ENCODE measurements around the gene KIF18B. TPM values are rescaled to one million over a fixed set of nuclear protein-coding genes. Genes with fewer than 3 reads are reported as not detected.

The KIF18B gene
- total and polyA plus RNA-seq, 10 of the 15 experiments (the other 5 are each of a cell fraction or from before 2014, with no cell fraction given): 2.8 to 46.2 (median 20.5) TPM

DNA sequence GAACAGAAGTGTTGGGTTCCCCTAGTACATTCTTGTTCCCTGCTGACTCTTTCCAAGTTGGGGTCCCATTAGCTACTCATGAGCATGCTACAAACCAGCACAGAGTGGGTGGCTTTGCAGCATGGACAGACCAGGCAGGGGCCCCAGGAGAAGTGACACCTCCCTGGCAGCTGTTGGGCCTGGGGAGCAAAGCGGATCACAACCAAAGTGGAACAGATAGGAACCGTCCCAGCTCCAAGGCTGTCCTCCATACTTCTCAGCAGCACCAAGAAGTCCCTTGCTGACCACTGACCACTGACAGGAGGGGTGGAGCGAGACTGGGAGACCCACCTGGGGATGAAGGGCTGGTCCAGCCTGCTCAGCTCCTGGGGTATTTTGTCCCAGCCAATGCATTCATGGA lies 19.9 kb downstream of the KIF18B start:
- FAIRE-seq (no peak), ATAC-seq (no peak), DNase-seq (ENCODE audit: low read depth, low spot score) (no peak)
- no peak overlapping the region for H3K27ac ChIP-seq (ENCODE audit: control insufficient read depth, insufficient read depth)
- intact Hi-C loops (cut with micrococcal nuclease; ENCODE audit: unreplicated experiment): no loop called here
- H3K9me3 ChIP-seq (replicated peaks; ENCODE audit: control insufficient read depth, insufficient read depth, low read length): no peaks in the 10 kb centered on the region
- 92% methylated on average over 3 of the region's 3 CpGs for WGBS (ENCODE audit: insufficient coverage, insufficient replicate concordance, low lambda C conversion rate, missing lambda C conversion rate)
- no peaks in the 10 kb centered on the region for H3K79me2 ChIP-seq (ENCODE audit: control insufficient read depth, insufficient read depth, low read length)
- H3K36me3 ChIP-seq (ENCODE audit: control insufficient read depth in 2 of 2, insufficient read depth in 2 of 2, low read length in 1 of 2): peaks cover 42 to 45% of the 10 kb centered on the region in 2 experiments
- ChIA-PET RAD21 (ENCODE audit: unreplicated experiment) (no interaction called here), CTCF (no interaction called here), POLR2A (interaction anchor here (0.8 kb wide), 1 partner anchor 11 kb away, joined by 4 read pairs; no protein-coding TSS in a partner anchor), SMC1A (ENCODE audit: uncharacterized antibody, unreplicated experiment) (no interaction called here)
- H2AFZ ChIP-seq (ENCODE audit: control insufficient read depth, low read depth, low read length): no peak overlapping the region
- no peak overlapping the region for H3K4me2 ChIP-seq (ENCODE audit: control insufficient read depth, insufficient read depth)
- H3K27me3 ChIP-seq (replicated peaks in 1 of 2; ENCODE audit: control insufficient read depth in 2 of 2, insufficient read depth in 2 of 2, low read length in 1 of 2): no peaks in the 10 kb centered on the region
- no peak for TF ChIP-seq IKZF1 (conservative IDR thresholded peaks at IDR 0.05)
- TF ChIP-seq NFIC (IDR thresholded peaks at IDR 0.05; ENCODE audit: low read depth, low read length): no peak
- no peak for TF ChIP-seq EP300 (IDR thresholded peaks at IDR 0.05; ENCODE audit: borderline replicate concordance in 1 of 2, control insufficient read depth in 1 of 2, low read depth in 2 of 2, low read length in 2 of 2)
- TF ChIP-seq YY1 (IDR thresholded peaks at IDR 0.05; ENCODE audit: low read depth, low read length): no peak
- TF ChIP-seq ZNF622 (IDR thresholded peaks at IDR 0.05): no peak
- TF ChIP-seq, protein P1, sequence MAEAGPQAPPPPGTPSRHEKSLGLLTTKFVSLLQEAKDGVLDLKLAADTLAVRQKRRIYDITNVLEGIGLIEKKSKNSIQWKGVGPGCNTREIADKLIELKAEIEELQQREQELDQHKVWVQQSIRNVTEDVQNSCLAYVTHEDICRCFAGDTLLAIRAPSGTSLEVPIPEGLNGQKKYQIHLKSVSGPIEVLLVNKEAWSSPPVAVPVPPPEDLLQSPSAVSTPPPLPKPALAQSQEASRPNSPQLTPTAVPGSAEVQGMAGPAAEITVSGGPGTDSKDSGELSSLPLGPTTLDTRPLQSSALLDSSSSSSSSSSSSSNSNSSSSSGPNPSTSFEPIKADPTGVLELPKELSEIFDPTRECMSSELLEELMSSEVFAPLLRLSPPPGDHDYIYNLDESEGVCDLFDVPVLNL (IDR thresholded peaks at IDR 0.05; ENCODE audit: low read depth, low read length): no peak
- no peak for TF ChIP-seq POLR2A (IDR thresholded peaks at IDR 0.05; ENCODE audit: low read depth, low read length)
- TF ChIP-seq RELA (IDR thresholded peaks at IDR 0.05; ENCODE audit: borderline replicate concordance, partially characterized antibody): no peak
- no peak for TF ChIP-seq ETV6 (conservative IDR thresholded peaks at IDR 0.05 in 1 of 2, IDR thresholded peaks at IDR 0.05 in 1 of 2; ENCODE audit: borderline replicate concordance in 1 of 2, low read depth in 1 of 2)
- no peak for TF ChIP-seq SPI1 (IDR thresholded peaks at IDR 0.05; ENCODE audit: borderline replicate concordance, insufficient read depth, low read depth, low read length)
- no peak for TF ChIP-seq MEF2A (IDR thresholded peaks at IDR 0.05; ENCODE audit: insufficient read depth, low read depth, low read length)
- no peak for TF ChIP-seq HDAC2 (IDR thresholded peaks at IDR 0.05)
- TF ChIP-seq ELK1 (IDR thresholded peaks at IDR 0.05; ENCODE audit: low read depth, low read length): no peak
- in situ Hi-C loops (cut with MboI): loop anchor here (10.0 kb wide), 2 partner anchors 97 to 177 kb away; no protein-coding TSS in a partner anchor
- no peaks in the 10 kb centered on the region for H3K4me1 ChIP-seq (ENCODE audit: control insufficient read depth, insufficient read depth, low read length)
- no TSS peak for BruUV-seq (replicated peaks)
- H3K9ac ChIP-seq (ENCODE audit: control insufficient read depth, insufficient read depth, low read length): no peak overlapping the region
- H4K20me1 ChIP-seq (ENCODE audit: control insufficient read depth, insufficient read depth): no peaks in the 10 kb centered on the region
- H3K4me3 ChIP-seq: no peak overlapping the region

Data from GM12878 (cell line).